GM23338 (cell line): ENCODE measurements around the gene GDF7. TPM values are rescaled to one million over a fixed set of nuclear protein-coding genes. Genes with fewer than 3 reads are reported as not detected.

ENCODE experiments used
- ATAC-seq: fragments of 200-7000 bp; cut with Tn5 transposase; 3 replicates; pipeline ENCODE4 v1.9.1; 2020
- DNase-seq: peaks from one replicate; pipeline ENCODE4 v3.0.0-alpha.2; 2015; ENCODE audit warnings: low spot score
- H2AFZ ChIP-seq: fragments of 200-600 bp; sonication (generic); 2 replicates; pipeline ENCODE4 v1.8.0; 2016; ENCODE audit warnings: antibody characterized with exemption, mild to moderate bottlenecking, moderate library complexity
- H3F3A ChIP-seq: fragments of 200-600 bp; sonication (generic); replicated peaks from 2 replicates; pipeline ENCODE4 v1.8.0; 2017; ENCODE audit warnings: antibody characterized with exemption, mixed run types, low read depth
- H3K27ac ChIP-seq: fragments of 200-600 bp; sonication (generic); 2 replicates; pipeline ENCODE4 v1.6.1; 2016; ENCODE audit warnings: low read depth
- H3K27me3 ChIP-seq: fragments of 200-600 bp; sonication (generic); 2 replicates; pipeline ENCODE4 v1.8.0; 2016; ENCODE audit warnings: mild to moderate bottlenecking, mixed run types, moderate library complexity; ENCODE audit not compliant: insufficient read depth
- H3K36me3 ChIP-seq: fragments of 200-600 bp; sonication (generic); 2 replicates; pipeline ENCODE4 v1.8.0; 2016; ENCODE audit warnings: mild to moderate bottlenecking; ENCODE audit not compliant: insufficient read depth
- H3K4me1 ChIP-seq: fragments of 200-600 bp; sonication (generic); 2 replicates; pipeline ENCODE4 v1.8.0; 2016; ENCODE audit warnings: mild to moderate bottlenecking, moderate library complexity; ENCODE audit not compliant: insufficient read depth
- H3K4me2 ChIP-seq: fragments of 200-600 bp; sonication (generic); 2 replicates; pipeline ENCODE4 v1.7.1; 2017; ENCODE audit warnings: mixed run types
- H3K4me3 ChIP-seq: fragments of 200-600 bp; sonication (generic); 2 replicates; pipeline ENCODE4 v1.6.1; 2016; ENCODE audit warnings: mixed run types
- H3K79me2 ChIP-seq: fragments of 200-600 bp; sonication (generic); replicated peaks from 2 replicates; pipeline ENCODE4 v1.8.0; 2017; ENCODE audit warnings: mild to moderate bottlenecking; ENCODE audit not compliant: insufficient read depth
- H3K9me2 ChIP-seq: fragments of 200-600 bp; sonication (generic); 2 replicates; pipeline ENCODE4 v1.8.0; 2017; ENCODE audit not compliant: insufficient read depth
- H4K20me1 ChIP-seq: fragments of 200-600 bp; sonication (generic); replicated peaks from 2 replicates; pipeline ENCODE4 v1.8.0; 2017; ENCODE audit warnings: mild to moderate bottlenecking; ENCODE audit not compliant: insufficient read depth
- H3K27ac Mint-ChIP-seq: 2 replicates; pipeline ENCODE4 v1.8.0; 2020; ENCODE audit warnings: inconsistent platforms, mild to moderate bottlenecking, moderate library complexity, mixed read lengths
- H3K27me3 Mint-ChIP-seq: 3 replicates; pipeline ENCODE4 v1.8.0; 2022; ENCODE audit warnings: low read depth, mild to moderate bottlenecking, moderate library complexity, mixed read lengths, inconsistent platforms; ENCODE audit not compliant: insufficient read depth, poor library complexity
- H3K36me3 Mint-ChIP-seq: 3 replicates; pipeline ENCODE4 v1.8.0; 2021; ENCODE audit warnings: low read depth, mild to moderate bottlenecking, inconsistent platforms, moderate library complexity, mixed read lengths
- H3K4me1 Mint-ChIP-seq: 3 replicates; pipeline ENCODE4 v1.8.0; 2020; ENCODE audit warnings: mild to moderate bottlenecking, inconsistent platforms, mixed read lengths
- H3K4me3 Mint-ChIP-seq: 3 replicates; pipeline ENCODE4 v1.8.0; 2021; ENCODE audit warnings: moderate library complexity, mild to moderate bottlenecking, inconsistent platforms, mixed read lengths
- H3K9me3 Mint-ChIP-seq: 3 replicates; pipeline ENCODE4 v1.8.0; 2020; ENCODE audit warnings: moderate library complexity, mild to moderate bottlenecking, inconsistent platforms, mixed read lengths
- CREB1 ChIP-seq: fragments of 250-450 bp; sonication (Bioruptor Pico); IDR thresholded peaks from 2 replicates; pipeline ENCODE4 v1.5.0; 2020; ENCODE audit warnings: low read depth, mild to moderate bottlenecking, moderate library complexity
- CTCF ChIP-seq, 2 experiments: fragments of 200-600 bp in 1 of 2; sonication (generic) in 1 of 2; conservative IDR thresholded peaks; 2 replicates each; pipeline versions ENCODE4 v1.5.1 to v1.6.1; 2016 to 2017; ENCODE audit warnings: antibody characterized with exemption in 2 of 2, low read depth in 2 of 2, mild to moderate bottlenecking in 2 of 2, moderate library complexity in 1 of 2
- ETS1 ChIP-seq: IDR thresholded peaks from 2 replicates; pipeline ENCODE4 v1.6.1; 2016; ENCODE audit warnings: antibody characterized with exemption
- EZH2 ChIP-seq: fragments of 200-600 bp; sonication (generic); IDR thresholded peaks from one replicate; pipeline ENCODE4 v1.8.0; 2017; ENCODE audit warnings: antibody characterized with exemption, mild to moderate bottlenecking, low read depth; ENCODE audit not compliant: unreplicated experiment
- EZH2phosphoT487 ChIP-seq: fragments of 200-600 bp; sonication (generic); IDR thresholded peaks from one replicate; pipeline ENCODE4 v1.8.1; 2018; ENCODE audit warnings: antibody characterized with exemption; ENCODE audit not compliant: unreplicated experiment
- JUNB ChIP-seq: IDR thresholded peaks from one replicate; pipeline ENCODE4 v1.6.1; 2016; ENCODE audit warnings: antibody characterized with exemption; ENCODE audit not compliant: unreplicated experiment
- POLR2AphosphoS5 ChIP-seq: IDR thresholded peaks from 2 replicates; pipeline ENCODE4 v1.6.1; 2016; ENCODE audit warnings: antibody characterized with exemption, low read depth
- REST ChIP-seq: IDR thresholded peaks from one replicate; pipeline ENCODE4 v1.6.1; 2018; ENCODE audit warnings: antibody characterized with exemption; ENCODE audit not compliant: unreplicated experiment
- STAT1 ChIP-seq: IDR thresholded peaks from one replicate; pipeline ENCODE4 v1.6.1; 2016; ENCODE audit warnings: antibody characterized with exemption; ENCODE audit not compliant: unreplicated experiment
- ZNF331 ChIP-seq: fragments of 250-450 bp; sonication (Bioruptor Pico); IDR thresholded peaks from 2 replicates; pipeline ENCODE4 v1.5.0; 2020; ENCODE audit warnings: low read depth, mild to moderate bottlenecking, moderate library complexity
- polyA plus RNA-seq: library from polyadenylated mRNA; unstranded; fragments of >200 nt; fragmentation: Nextera tagmentation; extraction: Ambion mirVana; gene quantifications from 2 replicates; pipeline ENCODE4 v1.2.1, GENCODE V29; 2016
- total RNA-seq: library from RNA; depleted of rRNA; stranded (reverse); fragments of >200 nt; shearing (Covaris generic); gene quantifications from 2 replicates; pipeline ENCODE4 v1.2.3, GENCODE V29; 2014

Gene GDF7
- total and polyA plus RNA-seq, 2 experiments from 2014 or later = 0.19 to 0.52 TPM

- no peak for TF ChIP-seq EZH2phosphoT487
- no peak for TF ChIP-seq JUNB
- no peak for TF ChIP-seq ETS1
- no peak for TF ChIP-seq CTCF (conservative IDR thresholded peaks at IDR 0.05; ENCODE audit: low read depth in 2 of 2)
- no peak for TF ChIP-seq STAT1
- TF ChIP-seq CREB1 (CRISPR knock-in tag) = no peak
- TF ChIP-seq ZNF331 (CRISPR knock-in tag) = no peak
- no peak for TF ChIP-seq POLR2AphosphoS5
These were observed 46.1 kb upstream of the GDF7 start (continued) for GRCh38 chr2:20620696-20621365.

GRCh38 chr2:20621366-20622295, 45.3 kb upstream of the GDF7 start:
- no peak overlapping the region for H3K27ac Mint-ChIP-seq
- DNase-seq (no peak), ATAC-seq (no peak)
- peaks cover 8% of the 10 kb centered on the region; the same call in 2 of the 3 replicates for H3K4me1 Mint-ChIP-seq
- H3K9me3 Mint-ChIP-seq = no peaks in the 10 kb centered on the region
- Histone ChIP-seq H4K20me1 (no peaks in the 10 kb centered on the region), H3K4me1 (no peaks in the 10 kb centered on the region), H3K36me3 (no peaks in the 10 kb centered on the region), H3K27ac (no peak overlapping the region), H2AFZ (no peak overlapping the region), H3K4me2 (no peak overlapping the region), H3K4me3 (no peak overlapping the region), H3K27me3 (no peaks in the 10 kb centered on the region), H3F3A (no peaks in the 10 kb centered on the region), H3K79me2 (no peaks in the 10 kb centered on the region), H3K9me2 (no peaks in the 10 kb centered on the region)
- no peaks in the 10 kb centered on the region for H3K36me3 Mint-ChIP-seq
- H3K27me3 Mint-ChIP-seq = peaks cover 7% of the 10 kb centered on the region
- H3K4me3 Mint-ChIP-seq = no peak overlapping the region
- TF ChIP-seq JUNB (no peak), EZH2 (no peak), REST (no peak), STAT1 (no peak)
